Fibroblast of lung (primary cell): ENCODE measurements around the gene SERPIND1. TPM values are rescaled to one million over a fixed set of nuclear protein-coding genes. Genes with fewer than 3 reads are reported as not detected.

Experiments used
- DNase-seq, 2 donors: peaks; one replicate each; pipeline versions ENCODE4 v3.0.0 to v3.0.0-alpha.2; 2010; ENCODE audit warnings: low read depth in 2 of 2
- H2AFZ ChIP-seq: 2 replicates; pipeline ENCODE4 v1.5.1; 2012; ENCODE audit warnings: low read length, control low read depth, inconsistent platforms
- H3K27ac ChIP-seq: 2 replicates; pipeline ENCODE4 v1.5.1; 2011; ENCODE audit warnings: low read length, control low read depth; ENCODE audit not compliant: insufficient read depth
- H3K27me3 ChIP-seq: 2 replicates; pipeline ENCODE4 v1.5.1; 2011; ENCODE audit warnings: mild to moderate bottlenecking, low read length; ENCODE audit not compliant: control insufficient read depth, insufficient read depth
- H3K36me3 ChIP-seq: 2 replicates; pipeline ENCODE4 v1.5.1; 2011; ENCODE audit warnings: low read length; ENCODE audit not compliant: control insufficient read depth, insufficient read depth
- H3K4me1 ChIP-seq: 2 replicates; pipeline ENCODE4 v1.5.1; 2011; ENCODE audit warnings: low read length; ENCODE audit not compliant: control insufficient read depth, insufficient read depth; ENCODE audit errors: extremely low read depth
- H3K4me2 ChIP-seq: 2 replicates; pipeline ENCODE4 v1.5.1; 2011; ENCODE audit warnings: low read length, control low read depth; ENCODE audit not compliant: insufficient read depth; ENCODE audit errors: extremely low read depth
- H3K4me3 ChIP-seq, 4 experiments: fragments of 200-600 bp in 1 of 4; sonication (generic) in 1 of 4; replicated peaks in 1 of 4; 2 replicates each; pipeline ENCODE4 v1.5.1; 2011 to 2016; ENCODE audit warnings: low read length in 4 of 4, low read depth in 3 of 4, mild to moderate bottlenecking in 3 of 4, control low read depth in 2 of 4, inconsistent platforms in 1 of 4, mixed read lengths in 1 of 4; ENCODE audit not compliant: insufficient read depth in 1 of 4; ENCODE audit errors: control extremely low read depth in 1 of 4
- H3K79me2 ChIP-seq: 2 replicates; pipeline ENCODE4 v1.5.1; 2012; ENCODE audit warnings: mild to moderate bottlenecking, low read length, inconsistent platforms; ENCODE audit not compliant: control insufficient read depth, insufficient read depth
- H3K9ac ChIP-seq: 2 replicates; pipeline ENCODE4 v1.5.1; 2011; ENCODE audit warnings: mild to moderate bottlenecking, low read length, control low read depth; ENCODE audit not compliant: insufficient read depth
- H3K9me3 ChIP-seq: 2 replicates; pipeline ENCODE4 v1.5.1; 2012; ENCODE audit warnings: low read depth, low read length; ENCODE audit not compliant: control insufficient read depth, insufficient read depth
- H4K20me1 ChIP-seq: 2 replicates; pipeline ENCODE4 v1.5.1; 2011; ENCODE audit warnings: low read length; ENCODE audit not compliant: control insufficient read depth, insufficient read depth; ENCODE audit errors: extremely low read depth
- EZH2 ChIP-seq: IDR thresholded peaks from 2 replicates; pipeline ENCODE4 v1.5.1; 2012; ENCODE audit warnings: low read length, control low read depth, mild to moderate bottlenecking; ENCODE audit errors: missing control alignments
- polyA plus RNA-seq, 2 donors: library from polyadenylated mRNA; depleted of rRNA in 1 of 2; stranded (reverse) in 1 of 2; unstranded in 1 of 2; fragments of >200 nt; gene quantifications; 2 replicates each; pipeline ENCODE4 v1.2.1, GENCODE V29; 2011 to 2012; ENCODE audit warnings: missing spikeins in 1 of 2
- total RNA-seq: library from RNA; depleted of rRNA; stranded (reverse); fragments of >200 nt; gene quantifications from 2 replicates; pipeline ENCODE4 v1.2.1, GENCODE V29; 2014
- TF ChIP-seq, protein P1 (sequence below), 2 donors: IDR thresholded peaks in 1 of 2; conservative IDR thresholded peaks in 1 of 2; 1 replicate in 1 of 2; 2 replicates in 1 of 2; pipeline ENCODE4 v1.5.1; 2011 to 2012; ENCODE audit warnings: low read length in 2 of 2, control low read depth in 1 of 2, inconsistent platforms in 1 of 2, low read depth in 1 of 2, mild to moderate bottlenecking in 1 of 2

SERPIND1 gene
- total and polyA plus RNA-seq, 2 donors (not counting 1 experiment from before 2014, with no cell fraction given) = 0.03 TPM; not detected in 1

- Histone ChIP-seq H3K79me2 (no peaks in the 10 kb centered on the region), H2AFZ (no peak overlapping the region), H3K4me1 (peaks cover 5% of the 10 kb centered on the region), H3K27me3 (no peaks in the 10 kb centered on the region), H3K4me3 (no peak overlapping the region), H3K36me3 (peaks cover 2% of the 10 kb centered on the region), H3K27ac (peak overlapping the region; percentile 32), H3K9me3 (no peaks in the 10 kb centered on the region), H4K20me1 (no peaks in the 10 kb centered on the region), H3K9ac (no peak overlapping the region), H3K4me2 (no peak overlapping the region)
- DNase-seq = peak; percentile 88 to 92
- TF ChIP-seq, protein P1, sequence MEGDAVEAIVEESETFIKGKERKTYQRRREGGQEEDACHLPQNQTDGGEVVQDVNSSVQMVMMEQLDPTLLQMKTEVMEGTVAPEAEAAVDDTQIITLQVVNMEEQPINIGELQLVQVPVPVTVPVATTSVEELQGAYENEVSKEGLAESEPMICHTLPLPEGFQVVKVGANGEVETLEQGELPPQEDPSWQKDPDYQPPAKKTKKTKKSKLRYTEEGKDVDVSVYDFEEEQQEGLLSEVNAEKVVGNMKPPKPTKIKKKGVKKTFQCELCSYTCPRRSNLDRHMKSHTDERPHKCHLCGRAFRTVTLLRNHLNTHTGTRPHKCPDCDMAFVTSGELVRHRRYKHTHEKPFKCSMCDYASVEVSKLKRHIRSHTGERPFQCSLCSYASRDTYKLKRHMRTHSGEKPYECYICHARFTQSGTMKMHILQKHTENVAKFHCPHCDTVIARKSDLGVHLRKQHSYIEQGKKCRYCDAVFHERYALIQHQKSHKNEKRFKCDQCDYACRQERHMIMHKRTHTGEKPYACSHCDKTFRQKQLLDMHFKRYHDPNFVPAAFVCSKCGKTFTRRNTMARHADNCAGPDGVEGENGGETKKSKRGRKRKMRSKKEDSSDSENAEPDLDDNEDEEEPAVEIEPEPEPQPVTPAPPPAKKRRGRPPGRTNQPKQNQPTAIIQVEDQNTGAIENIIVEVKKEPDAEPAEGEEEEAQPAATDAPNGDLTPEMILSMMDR (conservative IDR thresholded peaks at IDR 0.05 in 1 of 2, IDR thresholded peaks at IDR 0.05 in 1 of 2; ENCODE audit: low read depth in 1 of 2, low read length in 2 of 2) = no peak
- no peak for TF ChIP-seq EZH2
Observed at GRCh38 chr22:20777420-20778177, 3.7 kb downstream of the SERPIND1 start.

- Histone ChIP-seq H3K9ac (no peak overlapping the region), H3K27me3 (no peaks in the 10 kb centered on the region), H3K9me3 (no peaks in the 10 kb centered on the region), H2AFZ (no peak overlapping the region), H3K4me3 (no peak overlapping the region), H3K4me2 (no peak overlapping the region), H3K36me3 (peaks cover 2% of the 10 kb centered on the region), H4K20me1 (no peaks in the 10 kb centered on the region), H3K27ac (no peak overlapping the region), H3K79me2 (no peaks in the 10 kb centered on the region), H3K4me1 (peaks cover 5% of the 10 kb centered on the region)
- TF ChIP-seq, protein P1 (conservative IDR thresholded peaks at IDR 0.05 in 1 of 2, IDR thresholded peaks at IDR 0.05 in 1 of 2; ENCODE audit: low read depth in 1 of 2, low read length in 2 of 2) = no peak
- no peak for TF ChIP-seq EZH2
- no peak for DNase-seq
Observed at GRCh38 chr22:20779014-20779817, 5.3 kb downstream of the SERPIND1 start.

DNA sequence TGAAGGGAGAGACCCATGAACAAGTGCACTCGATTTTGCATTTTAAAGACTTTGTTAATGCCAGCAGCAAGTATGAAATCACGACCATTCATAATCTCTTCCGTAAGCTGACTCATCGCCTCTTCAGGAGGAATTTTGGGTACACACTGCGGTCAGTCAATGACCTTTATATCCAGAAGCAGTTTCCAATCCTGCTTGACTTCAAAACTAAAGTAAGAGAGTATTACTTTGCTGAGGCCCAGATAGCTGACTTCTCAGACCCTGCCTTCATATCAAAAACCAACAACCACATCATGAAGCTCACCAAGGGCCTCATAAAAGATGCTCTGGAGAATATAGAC, 5.9 kb downstream of the SERPIND1 start:
- Histone ChIP-seq H3K36me3 (peaks cover 2% of the 10 kb centered on the region), H3K9ac (no peak overlapping the region), H3K4me3 (no peak overlapping the region), H2AFZ (no peak overlapping the region), H3K79me2 (no peaks in the 10 kb centered on the region), H3K4me2 (no peak overlapping the region), H3K27me3 (no peaks in the 10 kb centered on the region), H4K20me1 (no peaks in the 10 kb centered on the region), H3K4me1 (peaks cover 5% of the 10 kb centered on the region), H3K9me3 (no peaks in the 10 kb centered on the region), H3K27ac (no peak overlapping the region)
- TF ChIP-seq, protein P1 (conservative IDR thresholded peaks at IDR 0.05 in 1 of 2, IDR thresholded peaks at IDR 0.05 in 1 of 2; ENCODE audit: low read depth in 1 of 2, low read length in 2 of 2) = no peak
- no peak for TF ChIP-seq EZH2
- peak; percentile 72 to 82 for DNase-seq
